ENCODE data around the gene GLT8D1. TPM values are rescaled to one million over a fixed set of nuclear protein-coding genes. Genes with fewer than 3 reads are reported as not detected.

Gene GLT8D1
- total RNA-seq, 4 donors from 2014 or later = 31.6 to 40.3 (median 35.7) TPM

DNA sequence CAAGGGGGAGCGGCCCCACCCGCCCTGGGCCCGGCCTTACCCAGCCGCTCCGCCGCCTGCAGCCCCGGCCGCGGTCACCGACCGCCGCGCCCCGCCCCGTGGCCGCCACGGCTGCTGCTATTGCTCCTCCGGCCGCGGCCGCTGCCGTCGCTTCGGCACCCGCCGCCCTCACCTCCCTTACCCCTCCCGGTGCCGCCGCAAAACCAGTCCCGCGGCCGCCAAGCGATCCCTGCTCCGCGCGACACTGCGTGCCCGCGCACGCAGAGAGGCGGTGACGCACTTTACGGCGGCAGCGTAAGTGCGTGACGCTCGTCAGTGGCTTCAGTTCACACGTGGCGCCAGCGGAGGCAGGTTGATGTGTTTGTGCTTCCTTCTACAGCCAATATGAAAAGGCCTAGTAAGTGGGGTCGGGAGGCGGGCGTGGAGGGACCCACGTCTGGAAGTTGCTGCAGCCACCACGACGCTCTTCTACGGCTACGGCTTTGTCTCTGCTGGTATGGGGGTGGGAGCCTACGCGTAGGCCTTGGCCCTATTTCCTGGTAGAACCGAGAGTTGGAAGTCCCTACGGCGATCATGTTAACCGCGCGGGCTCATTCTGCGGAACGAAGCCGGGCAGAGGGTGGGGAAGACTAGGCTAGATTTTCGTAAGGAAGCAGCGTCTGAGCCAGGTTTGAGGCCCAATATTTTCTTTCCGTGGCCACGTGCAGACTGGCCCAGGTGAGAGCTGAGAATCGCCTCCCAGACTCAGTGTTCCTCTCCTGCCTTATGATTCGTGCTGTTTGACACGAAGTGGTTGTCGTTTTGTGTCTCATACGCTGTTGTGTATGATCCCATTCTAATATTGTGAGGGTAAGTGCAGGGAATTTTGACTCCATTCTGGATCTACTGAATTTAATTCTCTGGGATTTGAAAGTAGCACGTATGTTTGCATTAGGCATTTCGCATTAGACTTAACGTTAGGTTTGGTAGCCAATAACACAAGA is 19.6 kb downstream of the GLT8D1 start, which contains the start of the genes GNL3 and PBRM1:
Gene GNL3, plus strand, starts transcription at position 324 of the 983 bp plus-strand sequence. Its CDS starts 61 bp downstream, at position 385.
Gene PBRM1, minus strand, starts transcription at position 205 of the 983 bp plus-strand sequence.
- H3K4me1 ChIP-seq = peaks cover 40 to 59% (median 49%) of the 10 kb centered on the region in 4 donors
- peak within 1 kb of the TSS; percentile 92 to 98 (median 96) for H3K27ac ChIP-seq (replicated peaks in 1 of 4)
- WGBS = under 1% methylated on average over 56 of the region's 82 CpGs

DNA sequence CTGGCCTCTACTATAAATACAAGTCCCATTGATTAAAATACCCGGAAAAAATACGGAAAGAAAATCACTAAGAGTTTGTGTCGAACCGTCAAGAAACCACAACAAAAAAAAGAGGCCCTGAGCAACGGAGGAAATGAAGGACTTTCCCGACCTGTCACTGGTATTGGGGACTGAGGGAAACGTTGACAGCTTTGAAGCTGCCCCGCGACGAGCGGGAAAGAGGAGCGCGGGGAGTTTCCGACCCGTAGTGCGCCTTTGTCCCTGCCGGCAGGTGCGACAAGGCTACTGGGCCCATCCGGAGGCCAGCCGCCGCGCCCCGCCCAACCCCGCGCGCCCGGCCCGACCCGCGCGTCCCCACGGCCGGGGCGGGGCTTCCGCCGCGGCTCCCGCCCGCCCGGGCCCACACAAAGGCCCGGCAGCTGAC is 20.3 kb downstream of the GLT8D1 start:
- no peaks in the 10 kb centered on the region for H3K27me3 ChIP-seq
- intact Hi-C loops (cut with DNase I) = loop anchor here (10.0 kb wide), 1 partner anchor 210 kb away; no protein-coding TSS in a partner anchor
- no peaks in the 10 kb centered on the region for H3K9me3 ChIP-seq
- H3K4me3 ChIP-seq = peak overlapping the region; percentile 69 to 81 (median 78)
- peak overlapping the region; percentile 92 to 98 (median 96) for H3K27ac ChIP-seq (replicated peaks in 1 of 4)
- H3K36me3 ChIP-seq = peaks cover 29 to 41% (median 36%) of the 10 kb centered on the region in 4 donors
- TF ChIP-seq POLR2AphosphoS5 (IDR thresholded peaks at IDR 0.05) (peak in 1 of 2 donors; percentile 27), EP300 (IDR thresholded peaks at IDR 0.05) (no peak), POLR2A (IDR thresholded peaks at IDR 0.05; ENCODE audit: low read depth) (no peak), CTCF (IDR thresholded peaks at IDR 0.05) (no peak)
- DNase-seq (ENCODE audit: extremely low spot score) = no peak
- WGBS = under 1% methylated on average over 19 of the region's 41 CpGs
- peaks cover 40 to 62% (median 49%) of the 10 kb centered on the region in 4 donors for H3K4me1 ChIP-seq

More for the DNA sequence above, 19.6 kb downstream of the GLT8D1 start, which contains the start of the genes GNL3 and PBRM1:
- Histone ChIP-seq H3K27me3 (no peaks in the 10 kb centered on the region), H3K36me3 (peaks cover 36 to 41% (median 38%) of the 10 kb centered on the region in 4 donors), H3K9me3 (no peaks in the 10 kb centered on the region), H3K4me3 (peak within 1 kb of the TSS; percentile 69 to 81 (median 78))
- DNase-seq (ENCODE audit: extremely low spot score) = peak; percentile 98
- intact Hi-C loops (cut with DNase I) = loop anchor here (10.0 kb wide), 1 partner anchor 211 kb away; no protein-coding TSS in a partner anchor
- TF ChIP-seq EP300 (IDR thresholded peaks at IDR 0.05) (peak; percentile 65), POLR2A (IDR thresholded peaks at IDR 0.05; ENCODE audit: low read depth) (peak; percentile 18), CTCF (IDR thresholded peaks at IDR 0.05) (no peak), POLR2AphosphoS5 (IDR thresholded peaks at IDR 0.05) (peak; percentile 97)

GRCh38 chr3:52684184-52684583 is 21.4 kb downstream of the GLT8D1 start:
- no peak for TF ChIP-seq POLR2A (IDR thresholded peaks at IDR 0.05; ENCODE audit: low read depth)
- no peak for TF ChIP-seq CTCF (IDR thresholded peaks at IDR 0.05)
- TF ChIP-seq EP300 (IDR thresholded peaks at IDR 0.05) = no peak
- Histone ChIP-seq H3K4me3 (no peak overlapping the region), H3K36me3 (peaks cover 18 to 38% (median 31%) of the 10 kb centered on the region in 4 donors), H3K27me3 (no peaks in the 10 kb centered on the region), H3K4me1 (peaks cover 42 to 62% (median 57%) of the 10 kb centered on the region in 4 donors), H3K27ac (replicated peaks in 1 of 4) (peak overlapping the region in 3 of 4 donors; percentile 92 to 97 (median 94)), H3K9me3 (no peaks in the 10 kb centered on the region)
- WGBS = 56% methylated on average over 5 of the region's 5 CpGs
- no peak for DNase-seq (ENCODE audit: extremely low spot score)
- intact Hi-C loops (cut with DNase I) = loop anchor here (10.0 kb wide), 1 partner anchor 209 kb away; no protein-coding TSS in a partner anchor

- no peak for DNase-seq (ENCODE audit: extremely low spot score)
- Histone ChIP-seq H3K27me3 (no peaks in the 10 kb centered on the region), H3K27ac (replicated peaks in 1 of 4) (peak overlapping the region in 2 of 4 donors; percentile 16 to 27), H3K4me1 (peaks cover 47 to 62% (median 59%) of the 10 kb centered on the region in 4 donors), H3K9me3 (no peaks in the 10 kb centered on the region), H3K4me3 (no peak overlapping the region), H3K36me3 (peaks cover 15 to 38% (median 31%) of the 10 kb centered on the region in 4 donors)
- WGBS = 85% methylated on average over 6 of the region's 6 CpGs
- intact Hi-C loops (cut with DNase I) = loop anchor here (10.0 kb wide), 1 partner anchor 209 kb away; no protein-coding TSS in a partner anchor
- no peak for TF ChIP-seq CTCF (IDR thresholded peaks at IDR 0.05)
- TF ChIP-seq POLR2AphosphoS5 (IDR thresholded peaks at IDR 0.05) = no peak
- TF ChIP-seq POLR2A (IDR thresholded peaks at IDR 0.05; ENCODE audit: low read depth) = no peak
- no peak for TF ChIP-seq EP300 (IDR thresholded peaks at IDR 0.05)
These were observed 22.0 kb downstream of the GLT8D1 start for GRCh38 chr3:52683611-52684010.

Measured in esophagus muscularis mucosa (tissue), 4 donors.